Breast epithelium (tissue), 3 donors: ENCODE data around the gene MEIOSIN.

Experiments
- CTCF ChIP-seq, 3 donors: fragments of 450-650 bp; IDR thresholded peaks; one replicate each; pipeline ENCODE4 v1.5.1; 2016 to 2017; ENCODE audit warnings: antibody characterized with exemption in 3 of 3, mild to moderate bottlenecking in 3 of 3, moderate library complexity in 3 of 3
- POLR2AphosphoS5 ChIP-seq, 3 donors: sonication (generic); formaldehyde crosslinking; IDR thresholded peaks; one replicate each; pipeline ENCODE4 v1.6.1; 2017; ENCODE audit warnings: antibody characterized with exemption in 3 of 3

- TF ChIP-seq CTCF (IDR thresholded peaks at IDR 0.05): no peak
- TF ChIP-seq POLR2AphosphoS5 (IDR thresholded peaks at IDR 0.05): no peak
Measured at GRCh38 chr19:45705710-45706415, 27.4 kb upstream of the MEIOSIN start.
